ENCODE results near the gene IKBKE.

- TF ChIP-seq POLR2A (IDR thresholded peaks at IDR 0.05) (no peak), CTCF (IDR thresholded peaks at IDR 0.05) (no peak), POLR2AphosphoS5 (IDR thresholded peaks at IDR 0.05) (no peak)
Observed at GRCh38 chr1:206504363-206504713, 34.1 kb downstream of the IKBKE start.

All from suprapubic skin (tissue), 4 donors.